ENCODE data around the gene MRM2. TPM values are rescaled to one million over a fixed set of nuclear protein-coding genes. Genes with fewer than 3 reads are reported as not detected.

Gene MRM2
- total RNA-seq, 1 experiment from 2014 or later, result 49.9 TPM

DNA sequence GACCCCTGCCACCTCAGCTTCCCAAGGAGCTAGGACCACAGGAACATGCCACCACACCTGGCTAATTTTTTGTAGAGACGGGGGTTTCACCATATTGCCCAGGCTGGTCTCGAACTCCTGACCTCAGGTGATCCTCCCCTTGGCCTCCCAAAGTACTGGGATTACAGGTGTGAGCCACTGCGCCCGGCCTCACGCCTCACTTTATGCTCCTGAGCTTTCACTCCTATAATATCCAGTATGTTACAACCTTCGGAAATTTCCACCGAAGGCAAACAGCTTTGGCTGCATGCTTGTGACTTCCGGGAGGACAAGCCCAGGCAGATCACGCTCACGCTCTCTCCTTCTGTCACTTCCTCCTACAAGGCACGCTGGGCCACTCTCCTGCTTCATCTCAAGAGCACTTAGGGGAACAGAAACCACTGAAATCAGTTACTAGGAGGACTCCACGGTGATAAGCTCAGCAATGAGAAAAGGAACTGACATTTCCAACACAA is 4.8 kb downstream of the MRM2 start:
- no peak overlapping the region for H3K4me3 ChIP-seq (ENCODE audit: low read depth in 2 of 2, low read length in 2 of 2)
- TSS peak; percentile 9 for BruUV-seq (replicated peaks)
- no peaks in the 10 kb centered on the region for H3K27me3 ChIP-seq (ENCODE audit: control insufficient read depth, insufficient read depth, low read length)
- in situ Hi-C loops (cut with HindIII; ENCODE audit: low pct_unique_long_range_greater_than_20kb, low sequenced_read_pairs) (no loop called here), intact Hi-C loops (cut with micrococcal nuclease; ENCODE audit: unreplicated experiment) (no loop called here)
- ChIA-PET POLR2A (no interaction called here), CTCF (no interaction called here)
- TF ChIP-seq SIN3A (IDR thresholded peaks at IDR 0.05; ENCODE audit: borderline replicate concordance, insufficient read depth, low read depth, low read length) (no peak), POLR2AphosphoS5 (IDR thresholded peaks at IDR 0.05; ENCODE audit: low read depth, low read length) (no peak), TCF7L2 (IDR thresholded peaks at IDR 0.05; ENCODE audit: low read depth, low read length) (no peak)
- TF ChIP-seq, protein P1, sequence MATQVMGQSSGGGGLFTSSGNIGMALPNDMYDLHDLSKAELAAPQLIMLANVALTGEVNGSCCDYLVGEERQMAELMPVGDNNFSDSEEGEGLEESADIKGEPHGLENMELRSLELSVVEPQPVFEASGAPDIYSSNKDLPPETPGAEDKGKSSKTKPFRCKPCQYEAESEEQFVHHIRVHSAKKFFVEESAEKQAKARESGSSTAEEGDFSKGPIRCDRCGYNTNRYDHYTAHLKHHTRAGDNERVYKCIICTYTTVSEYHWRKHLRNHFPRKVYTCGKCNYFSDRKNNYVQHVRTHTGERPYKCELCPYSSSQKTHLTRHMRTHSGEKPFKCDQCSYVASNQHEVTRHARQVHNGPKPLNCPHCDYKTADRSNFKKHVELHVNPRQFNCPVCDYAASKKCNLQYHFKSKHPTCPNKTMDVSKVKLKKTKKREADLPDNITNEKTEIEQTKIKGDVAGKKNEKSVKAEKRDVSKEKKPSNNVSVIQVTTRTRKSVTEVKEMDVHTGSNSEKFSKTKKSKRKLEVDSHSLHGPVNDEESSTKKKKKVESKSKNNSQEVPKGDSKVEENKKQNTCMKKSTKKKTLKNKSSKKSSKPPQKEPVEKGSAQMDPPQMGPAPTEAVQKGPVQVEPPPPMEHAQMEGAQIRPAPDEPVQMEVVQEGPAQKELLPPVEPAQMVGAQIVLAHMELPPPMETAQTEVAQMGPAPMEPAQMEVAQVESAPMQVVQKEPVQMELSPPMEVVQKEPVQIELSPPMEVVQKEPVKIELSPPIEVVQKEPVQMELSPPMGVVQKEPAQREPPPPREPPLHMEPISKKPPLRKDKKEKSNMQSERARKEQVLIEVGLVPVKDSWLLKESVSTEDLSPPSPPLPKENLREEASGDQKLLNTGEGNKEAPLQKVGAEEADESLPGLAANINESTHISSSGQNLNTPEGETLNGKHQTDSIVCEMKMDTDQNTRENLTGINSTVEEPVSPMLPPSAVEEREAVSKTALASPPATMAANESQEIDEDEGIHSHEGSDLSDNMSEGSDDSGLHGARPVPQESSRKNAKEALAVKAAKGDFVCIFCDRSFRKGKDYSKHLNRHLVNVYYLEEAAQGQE (IDR thresholded peaks at IDR 0.05; ENCODE audit: insufficient read depth in 1 of 2, low read depth in 2 of 2, low read length in 1 of 2), result no peak
- TF ChIP-seq, protein P2, sequence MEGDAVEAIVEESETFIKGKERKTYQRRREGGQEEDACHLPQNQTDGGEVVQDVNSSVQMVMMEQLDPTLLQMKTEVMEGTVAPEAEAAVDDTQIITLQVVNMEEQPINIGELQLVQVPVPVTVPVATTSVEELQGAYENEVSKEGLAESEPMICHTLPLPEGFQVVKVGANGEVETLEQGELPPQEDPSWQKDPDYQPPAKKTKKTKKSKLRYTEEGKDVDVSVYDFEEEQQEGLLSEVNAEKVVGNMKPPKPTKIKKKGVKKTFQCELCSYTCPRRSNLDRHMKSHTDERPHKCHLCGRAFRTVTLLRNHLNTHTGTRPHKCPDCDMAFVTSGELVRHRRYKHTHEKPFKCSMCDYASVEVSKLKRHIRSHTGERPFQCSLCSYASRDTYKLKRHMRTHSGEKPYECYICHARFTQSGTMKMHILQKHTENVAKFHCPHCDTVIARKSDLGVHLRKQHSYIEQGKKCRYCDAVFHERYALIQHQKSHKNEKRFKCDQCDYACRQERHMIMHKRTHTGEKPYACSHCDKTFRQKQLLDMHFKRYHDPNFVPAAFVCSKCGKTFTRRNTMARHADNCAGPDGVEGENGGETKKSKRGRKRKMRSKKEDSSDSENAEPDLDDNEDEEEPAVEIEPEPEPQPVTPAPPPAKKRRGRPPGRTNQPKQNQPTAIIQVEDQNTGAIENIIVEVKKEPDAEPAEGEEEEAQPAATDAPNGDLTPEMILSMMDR (IDR thresholded peaks at IDR 0.05), result no peak
- no peak overlapping the region for H3K27ac ChIP-seq (ENCODE audit: low read length)
- H3K9me3 ChIP-seq (ENCODE audit: control insufficient read depth, insufficient read depth, low read depth, low read length), result no peaks in the 10 kb centered on the region
- no peak for DNase-seq (ENCODE audit: low read depth, low spot score)
- no peak for ATAC-seq
- peaks cover 21% of the 10 kb centered on the region for H3K36me3 ChIP-seq (ENCODE audit: control insufficient read depth, insufficient read depth, low read length)
- H3K4me1 ChIP-seq (ENCODE audit: control insufficient read depth, insufficient read depth, low read length), result peaks cover 10% of the 10 kb centered on the region; the same call in 1 of the 2 replicates

DNA sequence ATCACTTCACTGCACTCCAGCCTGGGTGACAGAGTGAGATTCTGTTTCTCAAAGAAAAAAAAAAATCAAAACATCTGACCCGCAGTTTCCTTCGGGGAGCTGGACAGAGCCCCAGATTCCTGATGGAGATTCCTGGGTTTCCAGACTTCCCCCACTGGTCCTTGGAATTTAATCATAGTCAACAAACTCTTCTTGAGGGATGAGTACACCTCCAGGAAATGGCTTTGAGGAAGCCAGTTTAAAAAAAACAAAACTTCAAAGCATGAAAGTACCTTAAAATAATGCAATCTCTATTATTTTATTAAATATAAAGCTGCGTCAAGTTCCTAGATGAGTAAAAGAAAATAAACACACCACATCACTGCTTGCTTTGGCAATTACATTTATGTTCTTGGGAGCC is 8.1 kb downstream of the MRM2 start:
- ATAC-seq, result no peak

More for the DNA sequence above, 8.1 kb downstream of the MRM2 start:
- Histone ChIP-seq H3K27ac (ENCODE audit: low read length) (peak overlapping the region; percentile 89; the same call in 1 of the 2 replicates), H3K9me3 (ENCODE audit: control insufficient read depth, insufficient read depth, low read depth, low read length) (no peaks in the 10 kb centered on the region), H3K36me3 (ENCODE audit: control insufficient read depth, insufficient read depth, low read length) (peaks cover 20% of the 10 kb centered on the region), H3K4me1 (ENCODE audit: control insufficient read depth, insufficient read depth, low read length) (peaks cover 11% of the 10 kb centered on the region; the same call in 1 of the 2 replicates), H3K27me3 (ENCODE audit: control insufficient read depth, insufficient read depth, low read length) (no peaks in the 10 kb centered on the region), H3K4me3 (ENCODE audit: low read depth in 2 of 2, low read length in 2 of 2) (peak overlapping the region; percentile 78 to 81; a peak in 3 of 4 replicates)
- BruUV-seq (replicated peaks), result no TSS peak
- ChIA-PET CTCF (interaction anchor here (0.6 to 0.7 kb wide), 2 partner anchors 84 to 159 kb away, joined by 3 read pairs; no protein-coding TSS in a partner anchor), POLR2A (interaction anchor here (0.6 kb wide), 1 partner anchor 83 kb away, joined by 3 read pairs; no protein-coding TSS in a partner anchor)
- no peak for DNase-seq (ENCODE audit: low read depth, low spot score)
- in situ Hi-C loops (cut with HindIII; ENCODE audit: low pct_unique_long_range_greater_than_20kb, low sequenced_read_pairs) (no loop called here), intact Hi-C loops (cut with micrococcal nuclease; ENCODE audit: unreplicated experiment) (no loop called here)
- no peak for TF ChIP-seq POLR2AphosphoS5 (IDR thresholded peaks at IDR 0.05; ENCODE audit: low read depth, low read length)
- TF ChIP-seq, protein P2 (IDR thresholded peaks at IDR 0.05), result no peak
- TF ChIP-seq TCF7L2 (IDR thresholded peaks at IDR 0.05; ENCODE audit: low read depth, low read length), result no peak
- no peak for TF ChIP-seq SIN3A (IDR thresholded peaks at IDR 0.05; ENCODE audit: borderline replicate concordance, insufficient read depth, low read depth, low read length)
- TF ChIP-seq, protein P1 (IDR thresholded peaks at IDR 0.05; ENCODE audit: insufficient read depth in 1 of 2, low read depth in 2 of 2, low read length in 1 of 2), result no peak
